Measurements from ENCODE around the gene ANP32A. TPM values are rescaled to one million over a fixed set of nuclear protein-coding genes. Genes with fewer than 3 reads are reported as not detected.
A peak's percentile ranks its signal among the peaks of the same experiment; 100 is the strongest.

ANP32A gene
- total and polyA plus RNA-seq, 5 donors from 2014 or later: 71.4 to 104 (median 89.4) TPM

GRCh38 chr15:68795298-68795848 lies 25.3 kb downstream of the ANP32A start:
- peaks cover 0 to 1% (median 0%) of the 10 kb centered on the region in 7 donors for H3K9me3 Mint-ChIP-seq
- peak overlapping the region; percentile 28 to 85 (median 76) for H3K4me3 Mint-ChIP-seq
- H3K4me1 Mint-ChIP-seq: peaks cover 36 to 99% (median 73%) of the 10 kb centered on the region in 4 donors
- Histone ChIP-seq H3K36me3 (ENCODE audit: control insufficient read depth, insufficient read depth, low read length) (peaks cover 7% of the 10 kb centered on the region), H3K4me3 (ENCODE audit: low read depth, low read length) (peak overlapping the region; percentile 49), H3K9me3 (ENCODE audit: control insufficient read depth in 2 of 2, low read length in 2 of 2) (no peaks in the 10 kb centered on the region), H3K4me1 (ENCODE audit: control insufficient read depth, insufficient read depth, low read length, poor library complexity, severe bottlenecking) (peaks cover 89% of the 10 kb centered on the region), H3K27ac (ENCODE audit: insufficient read depth, low read length, poor library complexity, severe bottlenecking) (peak overlapping the region; percentile 62), H3K27me3 (ENCODE audit: control insufficient read depth, insufficient read depth, low read length) (no peaks in the 10 kb centered on the region)
- peak; percentile 53 to 83 (median 63) for DNase-seq
- H3K27me3 Mint-ChIP-seq: no peaks in the 10 kb centered on the region
- ATAC-seq (ENCODE audit: low read depth in 2 of 2): peak; percentile 87 to 89
- H3K36me3 Mint-ChIP-seq: no peaks in the 10 kb centered on the region
- peak overlapping the region; percentile 74 to 93 (median 89) for H3K27ac Mint-ChIP-seq

GRCh38 chr15:68794863-68795262 lies 25.8 kb downstream of the ANP32A start:
- peak overlapping the region; percentile 62 for H3K27ac ChIP-seq (ENCODE audit: insufficient read depth, low read length, poor library complexity, severe bottlenecking)
- peak overlapping the region; percentile 49 for H3K4me3 ChIP-seq (ENCODE audit: low read depth, low read length)

GRCh38 chr15:68794307-68794706 lies 26.4 kb downstream of the ANP32A start:
- peak overlapping the region in 1 of 4 donors; percentile 82 for H3K4me3 Mint-ChIP-seq
- H3K9me3 Mint-ChIP-seq: peaks cover 0 to 1% (median 0%) of the 10 kb centered on the region in 7 donors

More at GRCh38 chr15:68794863-68795262, 25.8 kb downstream of the ANP32A start:
- Histone ChIP-seq H3K9me3 (ENCODE audit: control insufficient read depth in 2 of 2, low read length in 2 of 2) (no peaks in the 10 kb centered on the region), H3K4me1 (ENCODE audit: control insufficient read depth, insufficient read depth, low read length, poor library complexity, severe bottlenecking) (peaks cover 90% of the 10 kb centered on the region), H3K27me3 (ENCODE audit: control insufficient read depth, insufficient read depth, low read length) (no peaks in the 10 kb centered on the region), H3K36me3 (ENCODE audit: control insufficient read depth, insufficient read depth, low read length) (peaks cover 8% of the 10 kb centered on the region)
- H3K4me1 Mint-ChIP-seq: peaks cover 31 to 99% (median 71%) of the 10 kb centered on the region in 4 donors
- H3K27me3 Mint-ChIP-seq: no peaks in the 10 kb centered on the region
- peak overlapping the region; percentile 28 to 85 (median 76) for H3K4me3 Mint-ChIP-seq
- peaks cover 0 to 1% (median 0%) of the 10 kb centered on the region in 7 donors for H3K9me3 Mint-ChIP-seq
- ATAC-seq (ENCODE audit: low read depth in 2 of 2) (no peak), DNase-seq (no peak)
- peak overlapping the region; percentile 74 to 93 (median 89) for H3K27ac Mint-ChIP-seq
- H3K36me3 Mint-ChIP-seq: no peaks in the 10 kb centered on the region

DNA sequence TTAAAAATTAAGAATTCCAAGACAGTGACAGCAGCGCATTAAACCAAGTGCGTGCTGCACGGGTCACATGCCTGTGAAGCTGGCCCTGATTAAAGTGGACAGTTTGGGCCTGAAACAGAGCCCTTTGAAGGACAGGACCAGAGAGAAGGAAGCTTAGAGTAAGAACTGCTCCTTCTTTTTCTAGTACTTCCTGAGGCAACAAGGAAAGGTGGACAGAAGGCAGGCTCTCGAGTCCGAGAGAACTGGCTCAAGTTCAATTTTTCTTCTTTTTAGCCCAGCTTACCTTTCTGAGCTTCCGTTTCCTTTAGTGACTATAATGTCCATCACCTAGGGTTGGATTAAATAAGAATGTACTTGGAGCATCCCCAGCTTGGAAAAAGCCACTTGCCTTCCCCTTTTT lies 26.9 kb downstream of the ANP32A start:
- Histone ChIP-seq H3K36me3 (ENCODE audit: control insufficient read depth, insufficient read depth, low read length) (peaks cover 12% of the 10 kb centered on the region), H3K4me1 (ENCODE audit: control insufficient read depth, insufficient read depth, low read length, poor library complexity, severe bottlenecking) (peaks cover 83% of the 10 kb centered on the region), H3K27ac (ENCODE audit: insufficient read depth, low read length, poor library complexity, severe bottlenecking) (no peak overlapping the region), H3K4me3 (ENCODE audit: low read depth, low read length) (no peak overlapping the region), H3K9me3 (ENCODE audit: control insufficient read depth in 2 of 2, low read length in 2 of 2) (no peaks in the 10 kb centered on the region), H3K27me3 (ENCODE audit: control insufficient read depth, insufficient read depth, low read length) (no peaks in the 10 kb centered on the region)
- peaks cover 23 to 98% (median 64%) of the 10 kb centered on the region in 4 donors for H3K4me1 Mint-ChIP-seq
- no peak for DNase-seq
- peak overlapping the region in 1 of 3 donors; percentile 74 for H3K27ac Mint-ChIP-seq
- peak overlapping the region in 1 of 4 donors; percentile 48 for H3K4me3 Mint-ChIP-seq
- H3K27me3 Mint-ChIP-seq: no peaks in the 10 kb centered on the region
- H3K36me3 Mint-ChIP-seq: no peaks in the 10 kb centered on the region
- peaks cover 0 to 1% (median 0%) of the 10 kb centered on the region in 7 donors for H3K9me3 Mint-ChIP-seq
- ATAC-seq (ENCODE audit: low read depth in 2 of 2): no peak

More at GRCh38 chr15:68794307-68794706, 26.4 kb downstream of the ANP32A start:
- H3K4me1 Mint-ChIP-seq: peaks cover 26 to 98% (median 66%) of the 10 kb centered on the region in 4 donors
- H3K4me1 ChIP-seq (ENCODE audit: control insufficient read depth, insufficient read depth, low read length, poor library complexity, severe bottlenecking): peaks cover 84% of the 10 kb centered on the region
- H3K9me3 ChIP-seq (ENCODE audit: control insufficient read depth in 2 of 2, low read length in 2 of 2): no peaks in the 10 kb centered on the region
- H3K27ac ChIP-seq (ENCODE audit: insufficient read depth, low read length, poor library complexity, severe bottlenecking): no peak overlapping the region
- no peaks in the 10 kb centered on the region for H3K27me3 ChIP-seq (ENCODE audit: control insufficient read depth, insufficient read depth, low read length)
- no peaks in the 10 kb centered on the region for H3K27me3 Mint-ChIP-seq
- peak overlapping the region; percentile 49 for H3K4me3 ChIP-seq (ENCODE audit: low read depth, low read length)
- H3K36me3 ChIP-seq (ENCODE audit: control insufficient read depth, insufficient read depth, low read length): peaks cover 10% of the 10 kb centered on the region
- no peak for ATAC-seq (ENCODE audit: low read depth in 2 of 2)
- H3K27ac Mint-ChIP-seq: peak overlapping the region; percentile 70 to 89 (median 74)
- H3K36me3 Mint-ChIP-seq: no peaks in the 10 kb centered on the region
- no peak for DNase-seq

- no peak overlapping the region for H3K4me3 ChIP-seq (ENCODE audit: low read depth, low read length)
- peak overlapping the region; percentile 17 to 75 (median 47) for H3K4me3 Mint-ChIP-seq
- H3K27me3 Mint-ChIP-seq: no peaks in the 10 kb centered on the region
- H3K27ac Mint-ChIP-seq: peak overlapping the region; percentile 43 to 95 (median 90)
- H3K36me3 ChIP-seq (ENCODE audit: control insufficient read depth, insufficient read depth, low read length): peaks cover 13% of the 10 kb centered on the region
- no peaks in the 10 kb centered on the region for H3K27me3 ChIP-seq (ENCODE audit: control insufficient read depth, insufficient read depth, low read length)
- peaks cover 0 to 1% (median 0%) of the 10 kb centered on the region in 7 donors for H3K9me3 Mint-ChIP-seq
- ATAC-seq (ENCODE audit: low read depth in 2 of 2): no peak
- DNase-seq: no peak
- no peaks in the 10 kb centered on the region for H3K36me3 Mint-ChIP-seq
- H3K4me1 Mint-ChIP-seq: peaks cover 23 to 95% (median 63%) of the 10 kb centered on the region in 4 donors
- H3K27ac ChIP-seq (ENCODE audit: insufficient read depth, low read length, poor library complexity, severe bottlenecking): no peak overlapping the region
- H3K9me3 ChIP-seq (ENCODE audit: control insufficient read depth in 2 of 2, low read length in 2 of 2): no peaks in the 10 kb centered on the region
- peaks cover 77% of the 10 kb centered on the region for H3K4me1 ChIP-seq (ENCODE audit: control insufficient read depth, insufficient read depth, low read length, poor library complexity, severe bottlenecking)
Measured at GRCh38 chr15:68792901-68793766, 27.6 kb downstream of the ANP32A start.

- peak overlapping the region; percentile 55 for H3K27ac ChIP-seq (ENCODE audit: insufficient read depth, low read length, poor library complexity, severe bottlenecking)
- H3K27me3 ChIP-seq (ENCODE audit: control insufficient read depth, insufficient read depth, low read length): no peaks in the 10 kb centered on the region
- H3K4me3 Mint-ChIP-seq: peak overlapping the region; percentile 51 to 70 (median 58)
- peak; percentile 13 to 52 (median 22) for DNase-seq
- H3K36me3 ChIP-seq (ENCODE audit: control insufficient read depth, insufficient read depth, low read length): peaks cover 24% of the 10 kb centered on the region
- peak overlapping the region; percentile 42 for H3K4me3 ChIP-seq (ENCODE audit: low read depth, low read length)
- peak overlapping the region; percentile 90 to 95 (median 94) for H3K27ac Mint-ChIP-seq
- H3K36me3 Mint-ChIP-seq: peaks cover 3% of the 10 kb centered on the region
- H3K27me3 Mint-ChIP-seq: no peaks in the 10 kb centered on the region
- H3K4me1 ChIP-seq (ENCODE audit: control insufficient read depth, insufficient read depth, low read length, poor library complexity, severe bottlenecking): peaks cover 62% of the 10 kb centered on the region
- no peaks in the 10 kb centered on the region for H3K9me3 ChIP-seq (ENCODE audit: control insufficient read depth in 2 of 2, low read length in 2 of 2)
- peaks cover 0 to 1% (median 0%) of the 10 kb centered on the region in 7 donors for H3K9me3 Mint-ChIP-seq
- peaks cover 19 to 86% (median 52%) of the 10 kb centered on the region in 4 donors for H3K4me1 Mint-ChIP-seq
- peak; percentile 54 to 55 for ATAC-seq (ENCODE audit: low read depth in 2 of 2)
Measured at GRCh38 chr15:68791431-68792283, 29.0 kb downstream of the ANP32A start.

GRCh38 chr15:68790910-68791309 lies 29.8 kb downstream of the ANP32A start:
- Mint-ChIP-seq H3K9me3 (peaks cover 0 to 1% (median 0%) of the 10 kb centered on the region in 7 donors), H3K36me3 (peaks cover 6% of the 10 kb centered on the region), H3K4me1 (peaks cover 19 to 84% (median 47%) of the 10 kb centered on the region in 4 donors), H3K27ac (peak overlapping the region; percentile 90 to 95 (median 94)), H3K4me3 (peak overlapping the region in 1 of 4 donors; percentile 65), H3K27me3 (no peaks in the 10 kb centered on the region)
- peaks cover 55% of the 10 kb centered on the region for H3K4me1 ChIP-seq (ENCODE audit: control insufficient read depth, insufficient read depth, low read length, poor library complexity, severe bottlenecking)
- H3K27ac ChIP-seq (ENCODE audit: insufficient read depth, low read length, poor library complexity, severe bottlenecking): peak overlapping the region; percentile 55
- peaks cover 28% of the 10 kb centered on the region for H3K36me3 ChIP-seq (ENCODE audit: control insufficient read depth, insufficient read depth, low read length)
- DNase-seq: no peak
- no peaks in the 10 kb centered on the region for H3K27me3 ChIP-seq (ENCODE audit: control insufficient read depth, insufficient read depth, low read length)
- no peak overlapping the region for H3K4me3 ChIP-seq (ENCODE audit: low read depth, low read length)
- no peak for ATAC-seq (ENCODE audit: low read depth in 2 of 2)
- H3K9me3 ChIP-seq (ENCODE audit: control insufficient read depth in 2 of 2, low read length in 2 of 2): no peaks in the 10 kb centered on the region
